HG02885 (cell line): Measurements from ENCODE around the gene IL11RA.

ENCODE experiments used
- ATAC-seq: cut with Tn5 transposase; IDR thresholded peaks from one replicate; pipeline ENCODE4 v1.9.1; 2021; ENCODE audit warnings: mild to moderate bottlenecking; ENCODE audit not compliant: unreplicated experiment, poor library complexity

Gene IL11RA

DNA sequence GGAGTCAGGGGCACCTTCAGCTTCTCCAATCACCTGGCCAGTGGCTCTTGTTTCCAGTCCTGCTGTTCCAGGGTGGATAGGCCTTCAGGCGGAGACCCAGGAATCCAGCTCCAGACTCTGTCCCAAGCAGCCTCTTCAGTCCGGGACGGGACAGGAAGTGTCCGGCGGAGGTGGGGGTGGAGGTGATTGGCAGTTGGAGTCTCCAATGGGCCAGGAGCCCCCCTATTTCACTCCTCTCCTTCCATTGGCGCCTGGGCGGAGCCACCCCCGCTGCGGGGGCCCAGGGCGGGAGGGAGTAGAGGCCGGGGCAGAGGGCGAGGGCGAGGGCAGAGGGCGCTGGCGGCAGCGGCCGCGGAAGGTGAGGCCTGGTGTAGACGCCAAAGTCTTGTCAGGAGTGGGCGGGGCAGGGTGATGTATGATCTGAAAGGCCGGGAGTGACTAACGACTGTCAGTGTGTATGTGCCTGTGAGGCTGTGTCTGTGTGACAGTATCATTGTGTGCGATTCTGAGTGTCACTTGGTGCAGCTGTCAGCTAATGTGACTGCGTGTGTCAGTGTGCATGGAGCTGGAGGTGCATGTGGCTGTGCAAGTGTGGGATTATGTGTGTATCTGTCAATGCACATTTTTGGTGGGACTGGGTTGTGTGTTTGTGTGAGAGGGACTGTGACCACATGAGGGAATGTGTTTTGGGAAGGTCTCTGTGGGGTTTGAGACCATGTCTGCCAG, at the start of gene IL11RA:
IL11RA (plus strand) TSS at position 310 of the 726 bp plus-strand sequence. CDS start 3,033 bp downstream, outside the sequence.
- peak; percentile 78 for ATAC-seq

DNA sequence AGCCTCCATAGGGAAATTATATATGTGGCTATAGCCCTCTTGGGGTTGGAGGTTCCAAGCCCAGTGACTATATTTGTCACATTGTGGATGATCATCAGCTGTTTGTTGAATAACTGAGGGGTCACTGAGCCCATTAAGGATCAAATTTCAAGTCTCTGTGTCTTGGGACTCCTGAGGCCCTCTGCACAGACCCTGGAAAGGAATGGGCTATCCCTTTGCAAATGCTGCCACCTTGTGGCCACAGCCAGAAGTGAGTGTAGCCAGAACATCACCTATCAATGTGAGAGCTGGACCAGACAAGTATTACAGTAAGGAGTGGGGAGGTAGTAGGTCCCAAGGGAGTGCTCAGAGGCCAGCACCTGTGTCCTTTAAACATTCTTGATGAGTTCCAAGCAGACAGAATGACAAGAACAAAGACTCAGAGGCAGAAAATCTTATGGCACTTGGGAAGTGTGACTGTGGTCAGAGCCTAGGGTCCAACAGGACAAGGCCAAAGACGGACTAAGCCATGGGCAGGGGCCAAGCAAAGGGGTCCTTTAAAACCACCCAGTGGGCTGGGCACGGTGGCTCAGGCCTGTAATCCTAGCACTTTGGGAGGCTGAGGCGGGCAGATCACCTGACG, 48.3 kb upstream of the IL11RA start:
- peak; percentile 61 for ATAC-seq

DNA sequence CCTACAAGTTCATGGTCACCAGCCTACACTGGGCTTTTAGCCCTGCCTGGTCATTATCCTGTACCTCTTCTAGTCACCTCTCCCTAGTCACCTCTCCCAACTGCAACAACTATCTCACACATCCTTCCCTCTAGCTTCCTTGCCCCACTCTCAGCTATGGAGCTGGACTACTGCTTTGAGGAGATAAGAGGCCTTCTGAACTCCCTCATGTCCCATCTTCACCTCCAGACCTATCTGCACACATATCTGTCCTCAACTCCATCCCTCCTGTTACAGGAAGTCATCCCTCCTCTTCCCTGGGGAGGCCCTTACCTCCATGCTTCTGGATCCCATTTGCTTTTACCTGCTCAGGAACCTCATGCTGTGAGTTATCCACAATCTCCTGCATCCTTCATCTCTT, 45.8 kb upstream of the IL11RA start:
- ATAC-seq: no peak

GRCh38 chr9:34606905-34607304, 45.1 kb upstream of the IL11RA start:
- ATAC-seq: no peak

- no peak for ATAC-seq
Measured at GRCh38 chr9:34607331-34607730, 44.7 kb upstream of the IL11RA start.

GRCh38 chr9:34610434-34611206, 41.4 kb upstream of the IL11RA start:
- no peak for ATAC-seq

DNA sequence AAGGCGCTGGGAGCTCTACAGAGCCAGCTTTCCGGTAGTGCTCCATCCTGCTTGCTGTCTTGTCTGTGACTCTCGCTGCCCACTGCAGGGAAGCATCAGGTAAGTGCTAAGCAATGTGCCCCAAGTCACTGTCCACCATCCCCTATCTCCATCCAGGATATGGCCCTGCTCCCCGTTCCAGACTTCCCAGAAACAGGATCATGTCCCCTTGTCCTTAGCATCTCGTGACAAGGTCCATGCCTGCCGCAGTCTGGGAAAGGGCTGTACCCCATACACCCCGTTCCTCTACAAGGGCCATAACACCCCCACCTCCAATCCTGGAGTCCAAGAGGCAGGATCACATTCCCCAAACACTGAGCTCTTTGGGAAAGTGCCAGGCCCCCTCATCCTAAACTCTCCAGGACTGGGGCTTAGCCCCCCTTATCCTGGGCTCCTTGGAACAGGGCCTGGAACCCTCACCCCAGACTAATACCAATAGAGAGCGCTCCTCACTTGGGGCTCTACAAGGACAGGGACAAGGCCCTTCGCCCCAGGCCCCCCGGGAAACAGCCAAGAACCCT, 40.7 kb upstream of the IL11RA start:
- peak; percentile 23 for ATAC-seq

GRCh38 chr9:34611811-34612787, 39.9 kb upstream of the IL11RA start, which contains the start of gene RPP25L:
Gene RPP25L (minus strand): TSS chr9:34612097. CDS start chr9:34611296, 801 bp downstream.
- peak; percentile 94 for ATAC-seq

- ATAC-seq: no peak
Measured at GRCh38 chr9:34612788-34613390, 39.1 kb upstream of the IL11RA start.

- no peak for ATAC-seq
Measured at GRCh38 chr9:34615132-34615531, 36.9 kb upstream of the IL11RA start.

DNA sequence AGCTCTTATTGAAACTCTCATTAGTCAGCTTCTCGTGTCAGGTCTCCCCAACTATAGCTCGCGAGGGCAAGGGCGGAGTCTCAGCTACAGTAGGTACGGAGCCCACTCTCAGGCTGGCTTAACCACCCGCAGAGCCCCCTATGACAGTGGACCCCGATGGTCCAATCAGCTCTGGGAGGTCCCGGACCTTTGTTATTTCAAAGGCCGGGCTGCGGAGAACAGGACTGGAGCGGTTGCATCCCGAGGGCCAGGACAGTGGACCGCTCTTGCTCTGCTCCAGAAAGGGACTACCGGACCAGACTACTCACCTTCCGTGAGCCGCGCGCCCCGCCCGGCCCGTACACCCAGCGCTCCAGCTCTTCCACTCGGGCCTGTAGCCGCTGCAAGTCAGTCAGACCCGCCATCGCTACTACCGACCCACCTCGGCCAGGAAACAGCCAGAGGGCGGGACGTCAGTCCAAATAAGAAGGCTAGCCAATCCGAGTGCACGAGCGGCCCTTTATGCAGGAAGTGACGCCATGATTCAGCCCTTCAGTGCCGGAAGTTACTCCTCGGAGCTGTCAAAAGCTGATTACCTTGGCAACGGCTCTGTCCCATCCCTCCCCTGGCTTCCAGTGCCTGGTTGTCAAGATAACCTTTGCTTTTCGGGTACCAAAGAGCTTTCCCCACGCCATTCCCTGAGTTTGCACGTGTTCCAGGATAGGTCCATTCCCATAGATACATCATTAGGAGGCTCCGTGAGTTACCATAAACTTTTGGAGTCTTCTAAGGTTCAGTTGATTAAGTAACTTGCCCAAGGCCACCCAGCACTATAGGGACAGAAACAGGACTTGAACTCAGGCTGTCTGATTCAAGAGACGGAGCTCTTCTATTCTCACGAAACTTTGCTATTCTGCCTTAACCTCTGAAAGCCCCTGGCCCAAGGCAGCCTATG, 31.7 kb upstream of the IL11RA start, which contains the start of gene DCTN3:
DCTN3 (minus strand) TSS at position 435 of the 934 bp plus-strand sequence; CDS start at position 404, 31 bp downstream.
- peak; percentile 99 for ATAC-seq

GRCh38 chr9:34623374-34624235, 28.4 kb upstream of the IL11RA start:
- no peak for ATAC-seq

DNA sequence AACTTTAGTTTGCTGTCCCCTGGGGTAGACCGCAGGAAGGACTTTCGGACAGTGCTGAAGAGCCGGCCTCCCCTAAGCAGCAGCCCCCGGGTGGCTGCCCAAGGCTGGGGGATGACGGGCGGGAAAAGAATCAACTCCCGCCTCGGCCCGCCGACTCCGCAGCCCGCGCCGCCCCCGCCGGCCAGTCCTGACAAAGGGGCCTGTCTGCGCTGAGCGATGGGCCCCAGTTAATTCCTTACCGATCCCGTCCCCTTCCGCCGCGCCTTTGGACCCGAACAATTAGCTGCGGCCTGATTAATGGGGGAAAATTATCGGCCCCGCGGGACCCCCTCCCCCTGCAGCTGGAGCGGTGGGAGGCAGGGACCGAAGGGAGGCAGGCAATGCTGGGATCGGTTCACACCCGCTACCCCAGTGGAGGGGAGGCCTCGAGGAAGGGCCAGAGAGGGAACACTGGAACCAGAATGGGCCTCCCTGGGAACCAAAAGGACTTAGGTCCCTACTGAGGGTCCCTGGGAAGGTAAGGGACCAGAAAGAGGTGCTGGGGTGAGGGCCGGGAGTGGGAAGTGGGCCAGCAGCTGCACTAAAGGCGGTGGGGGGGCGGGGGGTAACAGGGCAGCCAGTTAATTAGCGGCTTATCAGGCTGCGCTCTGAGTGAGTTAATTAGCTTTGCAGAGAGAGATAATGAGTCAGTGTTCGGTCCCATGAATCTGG, 27.4 kb upstream of the IL11RA start:
- ATAC-seq: no peak

DNA sequence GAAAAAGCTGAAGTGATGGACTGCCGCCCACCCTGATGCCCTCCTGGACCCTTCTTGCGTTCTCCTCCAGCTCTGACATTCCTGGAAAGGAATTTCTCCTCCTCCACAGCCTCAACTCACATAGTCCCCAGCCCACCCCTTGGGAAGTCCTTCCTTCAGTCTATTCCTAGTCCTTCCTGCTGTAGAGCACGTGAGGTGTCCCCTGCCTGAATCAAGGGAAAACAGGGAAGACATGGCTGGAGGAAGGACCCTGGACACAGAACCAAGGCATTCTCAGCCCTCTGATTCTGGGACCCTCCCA, 26.8 kb upstream of the IL11RA start:
- ATAC-seq: no peak

GRCh38 chr9:34627716-34628655, 24.0 kb upstream of the IL11RA start:
- no peak for ATAC-seq
